HG03521 (cell line): Measurements from ENCODE around the gene HAP1.
"Not testable (repeated sequence)": the region's sequence is repeated elsewhere in the genome, so short reads cannot be mapped to it uniquely, and the experiment has no call there.

ENCODE experiments used
- ATAC-seq: cut with Tn5 transposase; IDR thresholded peaks from one replicate; pipeline ENCODE4 v1.9.1; 2021; ENCODE audit warnings: mild to moderate bottlenecking, moderate library complexity; ENCODE audit not compliant: unreplicated experiment

The HAP1 gene, protein sequence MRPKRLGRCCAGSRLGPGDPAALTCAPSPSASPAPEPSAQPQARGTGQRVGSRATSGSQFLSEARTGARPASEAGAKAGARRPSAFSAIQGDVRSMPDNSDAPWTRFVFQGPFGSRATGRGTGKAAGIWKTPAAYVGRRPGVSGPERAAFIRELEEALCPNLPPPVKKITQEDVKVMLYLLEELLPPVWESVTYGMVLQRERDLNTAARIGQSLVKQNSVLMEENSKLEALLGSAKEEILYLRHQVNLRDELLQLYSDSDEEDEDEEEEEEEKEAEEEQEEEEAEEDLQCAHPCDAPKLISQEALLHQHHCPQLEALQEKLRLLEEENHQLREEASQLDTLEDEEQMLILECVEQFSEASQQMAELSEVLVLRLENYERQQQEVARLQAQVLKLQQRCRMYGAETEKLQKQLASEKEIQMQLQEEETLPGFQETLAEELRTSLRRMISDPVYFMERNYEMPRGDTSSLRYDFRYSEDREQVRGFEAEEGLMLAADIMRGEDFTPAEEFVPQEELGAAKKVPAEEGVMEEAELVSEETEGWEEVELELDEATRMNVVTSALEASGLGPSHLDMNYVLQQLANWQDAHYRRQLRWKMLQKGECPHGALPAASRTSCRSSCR

GRCh38 chr17:41734139-41734948, at the start of gene HAP1:
Gene HAP1 (minus strand): TSS chr17:41734643. CDS start chr17:41734634, 9 bp downstream.
- no peak for ATAC-seq

GRCh38 chr17:41782142-41782541, 47.7 kb upstream of the HAP1 start:
- no peak for ATAC-seq

GRCh38 chr17:41781404-41782110, 47.1 kb upstream of the HAP1 start:
- ATAC-seq = no peak

DNA sequence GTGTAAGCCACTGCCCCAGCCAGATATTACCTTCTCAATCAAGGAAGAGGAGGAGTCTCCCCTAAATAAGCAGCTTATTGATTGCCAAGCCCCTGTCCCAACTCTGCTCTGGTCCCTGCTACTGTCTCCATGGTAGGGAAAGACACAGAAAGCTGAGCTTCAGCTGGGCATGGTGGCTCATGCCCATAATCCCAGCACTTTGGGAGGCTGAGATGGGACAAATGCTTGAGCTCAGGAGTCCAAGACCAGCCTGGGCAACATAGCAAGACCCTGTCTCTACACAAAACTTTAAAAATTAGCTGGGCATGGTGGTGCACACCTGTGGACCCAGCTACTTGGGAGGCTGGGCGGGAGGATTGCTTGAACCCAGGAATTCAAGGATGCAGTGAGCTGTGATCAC, 45.5 kb upstream of the HAP1 start:
- no peak for ATAC-seq

DNA sequence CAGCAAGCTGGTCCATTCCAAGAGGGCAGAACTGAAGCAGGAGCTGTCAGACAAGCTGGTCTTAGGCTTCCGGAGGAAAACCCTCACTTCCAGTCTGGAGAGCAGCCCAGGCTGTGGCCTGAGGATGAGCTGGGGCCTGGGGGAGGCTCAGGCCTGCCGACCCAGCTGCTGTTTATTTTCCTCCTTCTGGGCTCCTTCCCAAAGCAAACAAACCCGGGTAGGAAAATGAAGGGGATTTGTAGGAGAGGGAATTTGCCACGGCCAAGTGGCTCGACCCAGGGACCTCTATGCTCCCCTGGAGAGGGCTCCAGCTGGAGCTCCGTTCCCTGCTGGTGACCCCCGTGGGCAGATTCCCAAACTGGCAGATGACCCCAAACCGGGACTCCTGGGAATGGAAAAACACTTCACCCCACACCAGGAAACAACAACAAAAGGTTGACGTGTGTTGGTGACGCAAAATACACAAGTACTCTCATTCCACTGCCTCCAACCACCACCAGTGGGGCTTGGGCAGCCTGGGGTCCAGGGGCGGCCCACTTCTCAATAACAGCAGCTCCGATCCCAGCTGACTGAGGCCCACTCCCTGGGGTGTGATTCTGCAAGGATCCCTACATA, 43.2 kb upstream of the HAP1 start:
- ATAC-seq = no peak

GRCh38 chr17:41777157-41777573, 42.7 kb upstream of the HAP1 start:
- no peak for ATAC-seq

DNA sequence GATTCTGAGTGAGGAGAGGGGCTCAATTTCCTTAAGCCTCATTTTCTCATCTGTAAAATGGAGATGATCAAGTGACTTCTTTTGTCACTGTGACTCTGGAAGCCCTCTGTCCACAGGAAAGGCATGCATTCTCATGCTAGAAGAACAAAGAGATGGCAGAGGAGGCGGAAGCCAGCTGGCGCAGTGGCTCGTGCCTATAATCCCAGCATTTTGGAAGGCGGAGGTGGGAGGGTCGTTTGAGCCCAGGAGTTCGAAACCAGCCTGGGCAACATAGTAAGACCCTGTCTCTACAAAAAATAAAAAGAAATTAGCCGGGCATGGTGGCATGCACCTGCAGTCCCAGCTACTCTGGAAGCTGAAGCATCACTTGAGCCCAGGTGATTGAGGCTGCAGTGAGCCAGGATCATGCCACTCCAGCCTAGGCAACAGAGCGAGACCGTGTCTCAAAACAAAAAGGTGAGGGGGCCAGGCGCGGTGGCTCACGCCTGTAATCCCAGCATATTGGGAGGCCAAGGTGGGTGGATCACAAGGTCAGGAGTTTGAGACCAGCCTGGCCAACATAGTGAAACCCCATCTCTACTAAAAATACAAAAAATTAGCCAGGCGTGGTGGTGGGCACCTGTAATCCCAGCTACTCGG, 41.9 kb upstream of the HAP1 start:
- not testable (repeated sequence) for ATAC-seq

- ATAC-seq = no peak
Measured at GRCh38 chr17:41775394-41776226, 41.2 kb upstream of the HAP1 start.

- no peak for ATAC-seq
Measured at GRCh38 chr17:41773731-41774193, 39.3 kb upstream of the HAP1 start.

DNA sequence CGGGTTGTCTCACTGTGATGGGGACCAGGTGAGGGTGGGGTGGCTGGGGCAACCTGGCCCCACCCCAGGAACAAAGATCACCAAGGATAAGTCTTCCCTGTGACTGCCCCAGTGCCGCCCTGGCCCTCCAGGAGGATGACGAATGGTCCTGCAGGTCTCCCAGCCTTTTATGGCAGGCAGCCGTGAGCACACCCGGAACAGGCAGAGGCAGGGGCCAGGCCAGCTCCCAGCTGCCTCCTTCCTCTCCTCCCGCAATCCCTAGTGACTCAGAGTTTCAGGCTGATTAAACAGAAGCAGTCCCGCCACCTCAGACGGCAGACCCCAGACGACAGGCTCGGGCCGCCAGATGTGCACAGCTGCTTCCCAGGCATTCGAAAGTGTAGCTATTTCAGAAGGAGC, 38.7 kb upstream of the HAP1 start:
- no peak for ATAC-seq

DNA sequence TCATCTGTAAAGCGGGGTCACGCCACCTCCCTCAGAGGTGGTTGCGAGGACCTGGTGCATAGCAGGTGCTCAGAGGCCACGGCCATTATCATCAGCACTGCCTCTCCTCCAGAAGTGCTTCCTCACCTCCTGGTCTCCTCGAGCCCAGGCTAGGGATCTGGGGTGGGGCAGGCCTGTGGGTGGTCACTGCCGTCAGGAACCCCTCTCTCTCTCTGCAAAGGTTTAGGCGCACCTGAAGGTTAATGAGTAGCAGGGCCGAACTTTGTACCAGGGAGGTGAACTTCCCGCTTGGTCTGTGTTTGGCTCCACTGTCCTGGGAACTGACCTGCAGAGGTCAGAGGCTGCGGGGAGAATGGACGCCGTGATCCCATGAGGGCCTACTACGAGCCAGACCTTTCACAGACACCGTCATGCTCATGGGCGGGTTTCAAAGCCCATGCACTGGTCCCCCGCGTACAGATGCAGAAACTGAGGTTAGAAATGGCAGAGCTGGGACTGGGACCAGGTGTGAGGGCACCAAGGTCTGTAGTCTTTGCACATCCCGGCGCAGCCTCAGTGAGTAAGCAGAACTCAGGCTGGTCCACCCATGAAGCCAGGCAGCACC, 38.2 kb upstream of the HAP1 start:
- ATAC-seq = no peak

DNA sequence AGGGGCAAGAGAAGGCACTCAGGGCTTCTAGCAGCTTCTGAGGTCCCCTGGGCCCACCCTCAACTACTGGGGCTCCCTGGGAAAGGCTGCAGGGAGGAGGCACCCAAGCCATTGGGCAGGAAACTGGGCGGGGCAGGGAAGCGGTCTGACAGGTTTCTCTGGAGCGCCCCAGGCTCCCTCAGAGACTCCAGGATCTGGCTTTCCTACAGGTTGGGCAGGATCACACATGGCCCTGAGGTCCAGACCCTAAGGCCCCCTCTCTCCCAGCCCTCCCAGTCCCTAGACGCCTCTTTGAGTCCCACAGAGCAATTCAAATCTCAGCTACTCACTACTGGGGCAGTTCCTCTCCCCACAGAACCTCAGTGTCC, 37.8 kb upstream of the HAP1 start:
- ATAC-seq = no peak

GRCh38 chr17:41771389-41772206, 37.2 kb upstream of the HAP1 start:
- no peak for ATAC-seq

GRCh38 chr17:41769985-41770384, 35.5 kb upstream of the HAP1 start:
- no peak for ATAC-seq

GRCh38 chr17:41769346-41769862, 35.0 kb upstream of the HAP1 start:
- ATAC-seq = no peak

- no peak for ATAC-seq
Measured at GRCh38 chr17:41768682-41769288, 34.3 kb upstream of the HAP1 start.

DNA sequence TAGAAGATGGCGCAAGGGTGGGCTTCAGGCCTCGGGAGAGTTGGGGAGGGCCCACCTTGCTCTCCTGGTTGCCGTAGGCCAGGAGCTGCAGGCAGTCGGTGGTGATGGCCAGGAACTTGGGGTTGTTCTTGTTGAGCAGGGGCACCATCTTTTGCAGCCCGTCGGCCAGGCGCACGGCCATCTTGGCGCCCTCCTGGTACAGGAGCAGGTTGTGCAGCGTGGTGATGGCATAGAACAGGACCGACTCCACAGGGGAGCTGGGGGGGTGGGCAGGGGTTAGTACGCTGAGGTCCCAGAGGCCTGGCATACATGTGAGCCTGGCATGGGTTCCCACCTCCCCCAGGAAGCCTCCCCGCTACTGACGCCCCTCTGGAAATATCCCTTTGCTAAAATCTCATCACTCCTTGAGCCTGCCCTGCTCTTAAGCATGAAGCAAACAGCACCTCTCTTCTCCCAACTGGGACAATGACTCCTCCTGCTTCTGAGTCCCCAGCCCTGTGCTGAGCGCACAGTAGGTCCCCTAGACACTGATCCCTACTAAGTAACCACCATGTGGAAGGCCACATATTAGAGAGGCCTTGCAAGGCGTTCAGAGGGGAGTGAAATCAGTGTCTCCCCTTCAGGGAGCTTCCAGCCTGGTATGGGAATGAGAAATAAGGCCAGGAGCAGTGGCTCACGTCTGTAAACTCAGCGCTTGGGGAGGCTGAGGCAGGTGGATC, 33.0 kb upstream of the HAP1 start:
- ATAC-seq = no peak
